GM23248 (cell line): ENCODE results near the gene POC1A.

ENCODE experiments used
- EZH2 ChIP-seq: fragments of 200-600 bp; sonication (generic); IDR thresholded peaks from 2 replicates; pipeline ENCODE4 v1.6.1; 2018; ENCODE audit warnings: antibody characterized with exemption, mild to moderate bottlenecking; ENCODE audit not compliant: insufficient read depth, poor library complexity, severe bottlenecking
- EZH2phosphoT487 ChIP-seq: fragments of 200-600 bp; sonication (generic); IDR thresholded peaks from 2 replicates; pipeline ENCODE4 v1.6.1; 2018; ENCODE audit warnings: antibody characterized with exemption, moderate library complexity, mild to moderate bottlenecking, low read depth; ENCODE audit not compliant: insufficient read depth

GRCh38 chr3:52135332-52135731, 18.9 kb downstream of the POC1A start:
- TF ChIP-seq EZH2 (no peak), EZH2phosphoT487 (no peak)
